ENCODE measurements around the gene LCP1.

DNA sequence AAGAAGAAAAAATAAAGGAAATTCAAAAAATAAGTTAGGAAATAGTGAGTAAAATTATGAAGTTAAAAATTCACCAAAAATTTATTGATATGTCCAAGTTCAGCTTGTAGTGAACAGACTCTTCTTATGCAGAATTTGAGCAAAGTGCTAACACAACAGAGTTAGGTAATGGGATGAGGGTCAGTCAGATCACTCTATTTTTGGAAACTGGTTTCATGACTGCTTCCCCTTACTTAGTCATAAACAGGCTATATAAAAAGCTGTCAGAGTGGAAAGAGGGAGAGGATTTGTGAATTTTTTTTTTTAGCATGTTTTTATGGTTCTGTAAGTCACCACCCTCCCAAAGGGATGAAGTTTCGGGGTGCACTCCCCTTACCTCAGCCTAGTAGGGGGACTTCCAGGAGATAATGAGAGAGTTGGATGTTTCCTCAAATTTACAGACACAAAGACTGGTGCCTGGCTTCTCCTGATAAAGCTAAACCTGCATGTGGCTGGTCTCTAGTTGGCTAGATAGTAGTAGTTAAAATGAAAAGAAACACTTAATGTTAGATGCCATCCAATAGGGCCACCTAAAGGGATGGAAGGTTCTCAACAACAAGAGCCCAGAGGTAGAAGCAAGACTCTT, 81.7 kb downstream of the LCP1 start:
- TF ChIP-seq, protein P1, sequence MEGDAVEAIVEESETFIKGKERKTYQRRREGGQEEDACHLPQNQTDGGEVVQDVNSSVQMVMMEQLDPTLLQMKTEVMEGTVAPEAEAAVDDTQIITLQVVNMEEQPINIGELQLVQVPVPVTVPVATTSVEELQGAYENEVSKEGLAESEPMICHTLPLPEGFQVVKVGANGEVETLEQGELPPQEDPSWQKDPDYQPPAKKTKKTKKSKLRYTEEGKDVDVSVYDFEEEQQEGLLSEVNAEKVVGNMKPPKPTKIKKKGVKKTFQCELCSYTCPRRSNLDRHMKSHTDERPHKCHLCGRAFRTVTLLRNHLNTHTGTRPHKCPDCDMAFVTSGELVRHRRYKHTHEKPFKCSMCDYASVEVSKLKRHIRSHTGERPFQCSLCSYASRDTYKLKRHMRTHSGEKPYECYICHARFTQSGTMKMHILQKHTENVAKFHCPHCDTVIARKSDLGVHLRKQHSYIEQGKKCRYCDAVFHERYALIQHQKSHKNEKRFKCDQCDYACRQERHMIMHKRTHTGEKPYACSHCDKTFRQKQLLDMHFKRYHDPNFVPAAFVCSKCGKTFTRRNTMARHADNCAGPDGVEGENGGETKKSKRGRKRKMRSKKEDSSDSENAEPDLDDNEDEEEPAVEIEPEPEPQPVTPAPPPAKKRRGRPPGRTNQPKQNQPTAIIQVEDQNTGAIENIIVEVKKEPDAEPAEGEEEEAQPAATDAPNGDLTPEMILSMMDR (IDR thresholded peaks at IDR 0.05 in 4 of 5, conservative IDR thresholded peaks at IDR 0.05 in 1 of 5): no peak
- TF ChIP-seq POLR2A (IDR thresholded peaks at IDR 0.05): no peak
